Colonic mucosa (tissue), 4 donors: ENCODE data around the gene MAL. TPM values are rescaled to one million over a fixed set of nuclear protein-coding genes. Genes with fewer than 3 reads are reported as not detected.

ENCODE experiments used
- DNase-seq: peaks from one replicate; pipeline ENCODE4 v3.0.0-alpha.2; 2020
- H3K27ac ChIP-seq: fragments of 200-600 bp; one replicate; pipeline ENCODE4 v1.8.0; 2021
- H3K27me3 ChIP-seq: fragments of 200-600 bp; one replicate; pipeline ENCODE4 v1.8.0; 2021
- H3K36me3 ChIP-seq: fragments of 200-600 bp; one replicate; pipeline ENCODE4 v1.8.0; 2021
- H3K4me1 ChIP-seq: fragments of 200-600 bp; one replicate; pipeline ENCODE4 v1.8.0; 2021; ENCODE audit warnings: mild to moderate bottlenecking
- H3K4me3 ChIP-seq: fragments of 200-600 bp; one replicate; pipeline ENCODE4 v1.8.0; 2021
- H3K9ac ChIP-seq, 2 donors: one replicate each; pipeline ENCODE4 v1.7.0; 2013; ENCODE audit warnings: control low read depth in 2 of 2, low read depth in 2 of 2, low read length in 2 of 2
- H3K9me3 ChIP-seq: fragments of 200-600 bp; one replicate; pipeline ENCODE4 v1.8.0; 2021
- CTCF ChIP-seq: fragments of 200-600 bp; IDR thresholded peaks from one replicate; pipeline ENCODE4 v1.8.0; 2022; ENCODE audit warnings: antibody characterized with exemption, mild to moderate bottlenecking
- intact Hi-C: fragments of 100-400 bp; cut with DNase I; formaldehyde crosslinking; loops from one replicate; pipeline ENCODE4 v1.14.1; 2022
- total RNA-seq, 2 donors: library from RNA; stranded (reverse); fragmentation: NEBNext Ultra II Directional in 1 of 2; extraction: Animal tissue kit (Norgen Biotek cat#: 25700) in 1 of 2; gene quantifications; one replicate each; pipeline ENCODE4 v1.2.1, GENCODE V29; 2021
- donor health status: healthy.
- donor health status: DM: no; HTN: no; CAD: no.
- donor health status: DM: no; HTN: no; CAD: no.

The MAL gene
- total RNA-seq, 2 donors from 2014 or later, result 0.54 to 3.5 TPM

GRCh38 chr2:94987074-94988020 is 38.2 kb upstream of the MAL start:
- H3K9me3 ChIP-seq, result no peaks in the 10 kb centered on the region
- H3K4me1 ChIP-seq, result no peaks in the 10 kb centered on the region
- H3K27ac ChIP-seq, result no peak overlapping the region
- H3K4me3 ChIP-seq, result no peak overlapping the region
- H3K9ac ChIP-seq, result no peak overlapping the region
- intact Hi-C loops, result no loop called here
- no peak for DNase-seq
- no peaks in the 10 kb centered on the region for H3K36me3 ChIP-seq
- TF ChIP-seq CTCF, result no peak
- no peaks in the 10 kb centered on the region for H3K27me3 ChIP-seq

- no peak for DNase-seq
- intact Hi-C loops, result no loop called here
- no peak for TF ChIP-seq CTCF
Observed at GRCh38 chr2:94990956-94991355, 34.6 kb upstream of the MAL start.

GRCh38 chr2:94992360-94992759 is 33.1 kb upstream of the MAL start:
- Histone ChIP-seq H3K4me3 (no peak overlapping the region), H3K9ac (no peak overlapping the region), H3K27me3 (no peaks in the 10 kb centered on the region), H3K4me1 (no peaks in the 10 kb centered on the region), H3K27ac (no peak overlapping the region), H3K36me3 (no peaks in the 10 kb centered on the region), H3K9me3 (no peaks in the 10 kb centered on the region)
- intact Hi-C loops, result no loop called here
- TF ChIP-seq CTCF, result no peak
- DNase-seq, result no peak

More at GRCh38 chr2:94990956-94991355, 34.6 kb upstream of the MAL start:
- no peak overlapping the region for H3K9ac ChIP-seq
- no peaks in the 10 kb centered on the region for H3K27me3 ChIP-seq
- H3K27ac ChIP-seq, result no peak overlapping the region
- no peak overlapping the region for H3K4me3 ChIP-seq
- no peaks in the 10 kb centered on the region for H3K4me1 ChIP-seq
- no peaks in the 10 kb centered on the region for H3K9me3 ChIP-seq
- H3K36me3 ChIP-seq, result no peaks in the 10 kb centered on the region

GRCh38 chr2:94993176-94994062 is 32.1 kb upstream of the MAL start:
- H3K4me3 ChIP-seq, result no peak overlapping the region
- intact Hi-C loops, result no loop called here
- peaks cover 5% of the 10 kb centered on the region for H3K27me3 ChIP-seq
- H3K36me3 ChIP-seq, result no peaks in the 10 kb centered on the region
- H3K9ac ChIP-seq, result no peak overlapping the region
- no peak overlapping the region for H3K27ac ChIP-seq
- TF ChIP-seq CTCF, result no peak
- H3K9me3 ChIP-seq, result no peaks in the 10 kb centered on the region
- no peaks in the 10 kb centered on the region for H3K4me1 ChIP-seq
- no peak for DNase-seq

GRCh38 chr2:94994063-94994913 is 31.2 kb upstream of the MAL start:
- H3K4me3 ChIP-seq, result no peak overlapping the region
- peaks cover 8% of the 10 kb centered on the region for H3K27me3 ChIP-seq
- no peak overlapping the region for H3K27ac ChIP-seq
- H3K4me1 ChIP-seq, result no peaks in the 10 kb centered on the region
- intact Hi-C loops, result no loop called here
- H3K9ac ChIP-seq, result no peak overlapping the region
- no peaks in the 10 kb centered on the region for H3K36me3 ChIP-seq
- DNase-seq, result no peak
- TF ChIP-seq CTCF, result no peak
- no peaks in the 10 kb centered on the region for H3K9me3 ChIP-seq
